Activated CD4-positive, alpha-beta T cell treated with anti-CD3 and anti-CD28 coated beads, Interleukin-2, Interleukin-4, amounts not matched to agents 100 ng/mL and 50 ng/mL, durations not matched to agents 16 hours and 8 hours (primary cell): ENCODE data around the gene TMEM258.

Source experiments
- DNase-seq: peaks from one replicate; pipeline ENCODE4 v3.0.0-alpha.2; 2020; ENCODE audit warnings: low spot score

The TMEM258 gene

DNA sequence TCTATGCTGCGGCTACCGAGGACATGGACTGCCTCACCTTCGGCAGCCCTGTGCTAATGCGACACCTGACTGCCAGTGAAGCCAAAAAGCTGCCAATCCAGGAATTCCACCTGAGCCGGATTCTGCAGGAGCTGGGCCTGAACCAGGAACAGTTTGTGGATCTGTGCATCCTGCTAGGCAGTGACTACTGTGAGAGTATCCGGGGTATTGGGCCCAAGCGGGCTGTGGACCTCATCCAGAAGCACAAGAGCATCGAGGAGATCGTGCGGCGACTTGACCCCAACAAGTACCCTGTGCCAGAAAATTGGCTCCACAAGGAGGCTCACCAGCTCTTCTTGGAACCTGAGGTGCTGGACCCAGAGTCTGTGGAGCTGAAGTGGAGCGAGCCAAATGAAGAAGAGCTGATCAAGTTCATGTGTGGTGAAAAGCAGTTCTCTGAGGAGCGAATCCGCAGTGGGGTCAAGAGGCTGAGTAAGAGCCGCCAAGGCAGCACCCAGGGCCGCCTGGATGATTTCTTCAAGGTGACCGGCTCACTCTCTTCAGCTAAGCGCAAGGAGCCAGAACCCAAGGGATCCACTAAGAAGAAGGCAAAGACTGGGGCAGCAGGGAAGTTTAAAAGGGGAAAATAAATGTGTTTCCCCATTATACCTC is 3.6 kb upstream of the TMEM258 start:
- DNase-seq: no peak

- DNase-seq: no peak
Observed at GRCh38 chr11:61795459-61795858, 3.1 kb upstream of the TMEM258 start.

GRCh38 chr11:61794579-61794978 is 2.2 kb upstream of the TMEM258 start:
- no peak for DNase-seq

DNA sequence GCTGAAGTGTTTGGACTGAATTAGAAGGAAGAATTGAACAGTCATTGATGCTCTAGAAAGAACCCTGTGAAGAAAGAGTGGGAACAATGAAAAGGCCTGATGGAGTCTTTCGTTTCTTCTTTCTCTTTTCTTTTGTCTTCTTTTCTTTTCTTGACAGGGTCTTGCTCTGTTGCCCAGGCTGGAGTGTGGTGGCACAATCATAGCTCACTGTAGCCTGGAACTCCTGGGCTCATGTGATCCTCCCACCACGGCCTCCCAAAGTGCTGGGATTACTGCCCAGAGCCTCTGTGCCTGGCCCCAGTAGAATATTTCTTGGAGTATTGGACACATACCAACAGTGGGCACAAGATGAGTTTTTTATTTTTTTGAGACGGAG is 1.4 kb upstream of the TMEM258 start:
- DNase-seq: no peak

GRCh38 chr11:61793083-61793828 is 857 bp upstream of the TMEM258 start:
- no peak for DNase-seq

GRCh38 chr11:61791737-61792309 is 576 bp downstream of the TMEM258 start:
- peak; percentile 57 for DNase-seq

GRCh38 chr11:61787928-61788491 is 4.4 kb downstream of the TMEM258 start:
- peak; percentile 15 for DNase-seq

GRCh38 chr11:61785837-61786402 is 6.5 kb downstream of the TMEM258 start:
- DNase-seq: no peak

GRCh38 chr11:61784506-61784805 is 7.9 kb downstream of the TMEM258 start:
- DNase-seq: no peak

DNA sequence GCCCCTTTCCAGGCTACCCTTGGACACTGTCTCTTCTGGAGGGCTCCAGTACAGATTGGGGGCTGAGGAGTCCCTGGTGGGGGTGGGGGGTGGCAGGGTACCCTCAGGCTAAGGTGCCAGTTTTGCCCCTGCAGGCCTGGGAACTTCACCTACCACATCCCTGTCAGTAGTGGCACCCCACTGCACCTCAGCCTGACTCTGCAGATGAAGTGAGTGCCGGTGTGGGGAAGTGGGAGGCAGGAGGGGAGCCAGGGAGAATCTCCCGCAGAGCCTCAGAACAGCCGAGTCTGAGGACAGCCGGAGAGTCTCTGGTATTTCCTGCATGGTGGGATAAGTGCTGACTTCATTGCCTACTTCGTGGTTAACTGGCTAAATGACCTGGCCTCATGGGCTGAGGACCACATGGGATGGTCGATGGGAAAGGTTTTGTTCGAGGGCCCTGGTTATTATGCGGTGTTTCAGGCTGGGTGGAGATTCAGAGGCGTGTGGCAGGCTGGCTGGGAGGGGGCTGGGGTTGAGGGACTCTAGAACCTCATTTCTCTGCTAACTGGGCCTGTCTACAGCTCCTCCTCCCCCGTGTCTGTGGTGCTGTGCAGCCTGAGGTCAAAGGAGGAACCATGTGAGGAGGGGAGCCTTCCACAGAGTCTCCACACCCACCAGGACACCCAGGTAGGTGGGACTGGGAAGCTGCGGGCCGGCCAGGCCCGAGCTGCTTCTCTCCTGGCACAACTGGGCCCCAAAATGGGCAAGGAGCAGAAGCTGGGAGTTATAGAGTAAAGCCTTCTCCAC is 8.5 kb downstream of the TMEM258 start:
- no peak for DNase-seq

DNA sequence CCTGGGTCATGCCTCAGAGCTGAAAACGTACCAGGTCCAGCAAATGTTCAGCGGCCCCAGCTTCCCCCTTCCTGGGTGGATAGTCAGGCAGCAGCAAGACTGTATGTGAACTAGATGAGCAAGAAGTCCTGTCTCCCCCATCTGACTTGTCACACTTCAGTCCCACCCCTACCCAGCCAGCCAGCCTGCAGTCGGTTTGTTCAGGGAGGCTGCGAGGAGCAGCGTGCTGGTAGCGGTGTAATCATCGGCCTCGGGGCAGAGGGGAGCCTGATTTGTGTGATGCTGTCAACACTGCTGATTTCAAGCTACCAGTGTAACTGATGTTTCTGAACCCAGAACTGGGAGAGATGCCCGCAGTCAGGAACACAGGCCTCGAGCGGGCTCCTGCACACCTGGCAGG is 9.6 kb downstream of the TMEM258 start:
- no peak for DNase-seq

- no peak for DNase-seq
Observed at GRCh38 chr11:61782299-61782698, 10.1 kb downstream of the TMEM258 start.

GRCh38 chr11:61781585-61781984 is 10.8 kb downstream of the TMEM258 start:
- DNase-seq: no peak

GRCh38 chr11:61780581-61781162 is 11.7 kb downstream of the TMEM258 start:
- no peak for DNase-seq

- no peak for DNase-seq
Observed at GRCh38 chr11:61779666-61780525, 12.5 kb downstream of the TMEM258 start.

GRCh38 chr11:61778920-61779650 is 13.3 kb downstream of the TMEM258 start:
- no peak for DNase-seq

- DNase-seq: no peak
Observed at GRCh38 chr11:61778357-61778886, 14.0 kb downstream of the TMEM258 start.

- peak; percentile 42 for DNase-seq
Observed at GRCh38 chr11:61777234-61778090, 14.9 kb downstream of the TMEM258 start.

- DNase-seq: peak; percentile 68
Observed at GRCh38 chr11:61776561-61777075, 15.8 kb downstream of the TMEM258 start.
